Osteoblast (primary cell): ENCODE measurements around the gene HBS1L. TPM values are rescaled to one million over a fixed set of nuclear protein-coding genes. Genes with fewer than 3 reads are reported as not detected.

Experiments
- DNase-seq: peaks from one replicate; pipeline ENCODE4 v3.0.0; 2011; ENCODE audit warnings: low spot score, mixed read lengths; ENCODE audit not compliant: insufficient read length; ENCODE audit errors: missing footprints
- H2AFZ ChIP-seq: 2 replicates; pipeline ENCODE4 v1.6.0; 2011; ENCODE audit warnings: mild to moderate bottlenecking, low read length
- H3K27ac ChIP-seq: 2 replicates; pipeline ENCODE4 v1.5.1; 2011; ENCODE audit warnings: mild to moderate bottlenecking, low read depth, low read length, moderate library complexity
- H3K27me3 ChIP-seq: 2 replicates; pipeline ENCODE4 v1.6.0; 2012; ENCODE audit warnings: mild to moderate bottlenecking, control low read depth, inconsistent platforms, low read length, moderate library complexity; ENCODE audit not compliant: insufficient read depth
- H3K36me3 ChIP-seq: 2 replicates; pipeline ENCODE4 v1.5.1; 2011; ENCODE audit warnings: mild to moderate bottlenecking, low read length, control low read depth, moderate library complexity; ENCODE audit not compliant: insufficient read depth
- H3K4me1 ChIP-seq: 2 replicates; pipeline ENCODE4 v1.5.1; 2011; ENCODE audit warnings: mild to moderate bottlenecking, low read length, control low read depth, moderate library complexity; ENCODE audit not compliant: insufficient read depth
- H3K4me2 ChIP-seq: 2 replicates; pipeline ENCODE4 v1.6.0; 2011; ENCODE audit warnings: mild to moderate bottlenecking, low read length; ENCODE audit not compliant: insufficient read depth
- H3K4me3 ChIP-seq: fragments of 200-600 bp; sonication (generic); 3 replicates; pipeline ENCODE4 v1.5.1; 2012; ENCODE audit warnings: mild to moderate bottlenecking, low read length, inconsistent platforms; ENCODE audit not compliant: insufficient read depth
- H3K79me2 ChIP-seq: 2 replicates; pipeline ENCODE4 v1.6.0; 2012; ENCODE audit warnings: mild to moderate bottlenecking, low read length, control low read depth, inconsistent platforms; ENCODE audit not compliant: insufficient read depth
- H3K9me3 ChIP-seq: 2 replicates; pipeline ENCODE4 v1.5.1; 2011; ENCODE audit warnings: low read depth, low read length, control low read depth
- H4K20me1 ChIP-seq: 2 replicates; pipeline ENCODE4 v1.6.0; 2012; ENCODE audit warnings: mild to moderate bottlenecking, low read length, control low read depth; ENCODE audit not compliant: insufficient read depth
- total RNA-seq: library from RNA; depleted of rRNA; stranded (reverse); fragments of >200 nt; gene quantifications from 2 replicates; pipeline ENCODE4 v1.2.3, GENCODE V29; 2012
- TF ChIP-seq, protein P1 (sequence below): IDR thresholded peaks from 2 replicates; pipeline ENCODE4 v1.5.1; 2011; ENCODE audit warnings: mild to moderate bottlenecking, low read depth, low read length, moderate library complexity; ENCODE audit errors: extremely low read depth

The HBS1L gene
- total RNA-seq, 1 donor = 94.8 TPM

DNA sequence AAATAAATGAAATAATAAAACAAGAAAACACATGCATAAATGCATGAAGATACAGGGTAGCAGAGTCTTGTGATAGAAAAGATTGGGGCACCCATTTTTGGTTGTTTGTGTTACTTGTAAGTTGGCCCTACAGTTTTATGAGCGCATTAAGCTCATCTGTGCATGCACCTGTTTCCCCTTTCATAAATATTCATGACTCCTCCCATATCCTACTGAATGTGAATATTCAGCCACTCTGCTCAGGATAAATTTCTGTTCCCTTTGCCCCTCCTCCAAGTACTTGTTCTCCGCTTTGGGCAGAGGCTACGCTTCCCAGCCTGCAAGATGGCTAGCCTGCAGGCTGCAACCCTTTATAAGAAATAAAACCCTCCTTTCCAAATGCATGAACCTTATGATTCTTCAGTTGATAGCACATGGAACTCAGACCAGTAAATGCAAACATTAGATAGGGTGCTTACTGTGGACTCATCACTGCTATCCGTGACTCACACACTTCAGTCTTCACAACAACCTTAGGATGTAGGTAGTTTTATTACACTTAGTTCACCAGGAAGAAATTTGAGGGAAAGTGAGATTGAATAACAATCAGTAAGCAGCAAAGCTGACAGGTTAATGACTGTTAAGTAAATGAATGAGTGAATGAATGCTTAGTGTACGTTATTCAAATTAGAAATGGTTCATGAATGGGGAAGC is 119.7 kb downstream of the HBS1L start:
- H3K79me2 ChIP-seq = no peaks in the 10 kb centered on the region
- H3K36me3 ChIP-seq = no peaks in the 10 kb centered on the region
- H4K20me1 ChIP-seq = no peaks in the 10 kb centered on the region
- TF ChIP-seq, protein P1, sequence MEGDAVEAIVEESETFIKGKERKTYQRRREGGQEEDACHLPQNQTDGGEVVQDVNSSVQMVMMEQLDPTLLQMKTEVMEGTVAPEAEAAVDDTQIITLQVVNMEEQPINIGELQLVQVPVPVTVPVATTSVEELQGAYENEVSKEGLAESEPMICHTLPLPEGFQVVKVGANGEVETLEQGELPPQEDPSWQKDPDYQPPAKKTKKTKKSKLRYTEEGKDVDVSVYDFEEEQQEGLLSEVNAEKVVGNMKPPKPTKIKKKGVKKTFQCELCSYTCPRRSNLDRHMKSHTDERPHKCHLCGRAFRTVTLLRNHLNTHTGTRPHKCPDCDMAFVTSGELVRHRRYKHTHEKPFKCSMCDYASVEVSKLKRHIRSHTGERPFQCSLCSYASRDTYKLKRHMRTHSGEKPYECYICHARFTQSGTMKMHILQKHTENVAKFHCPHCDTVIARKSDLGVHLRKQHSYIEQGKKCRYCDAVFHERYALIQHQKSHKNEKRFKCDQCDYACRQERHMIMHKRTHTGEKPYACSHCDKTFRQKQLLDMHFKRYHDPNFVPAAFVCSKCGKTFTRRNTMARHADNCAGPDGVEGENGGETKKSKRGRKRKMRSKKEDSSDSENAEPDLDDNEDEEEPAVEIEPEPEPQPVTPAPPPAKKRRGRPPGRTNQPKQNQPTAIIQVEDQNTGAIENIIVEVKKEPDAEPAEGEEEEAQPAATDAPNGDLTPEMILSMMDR = no peak
- H3K4me3 ChIP-seq = no peak overlapping the region
- no peaks in the 10 kb centered on the region for H3K9me3 ChIP-seq
- peaks cover 21% of the 10 kb centered on the region for H3K4me1 ChIP-seq
- DNase-seq = no peak
- no peak overlapping the region for H2AFZ ChIP-seq
- H3K27ac ChIP-seq = no peak overlapping the region
- no peaks in the 10 kb centered on the region for H3K27me3 ChIP-seq
- H3K4me2 ChIP-seq = no peak overlapping the region

DNA sequence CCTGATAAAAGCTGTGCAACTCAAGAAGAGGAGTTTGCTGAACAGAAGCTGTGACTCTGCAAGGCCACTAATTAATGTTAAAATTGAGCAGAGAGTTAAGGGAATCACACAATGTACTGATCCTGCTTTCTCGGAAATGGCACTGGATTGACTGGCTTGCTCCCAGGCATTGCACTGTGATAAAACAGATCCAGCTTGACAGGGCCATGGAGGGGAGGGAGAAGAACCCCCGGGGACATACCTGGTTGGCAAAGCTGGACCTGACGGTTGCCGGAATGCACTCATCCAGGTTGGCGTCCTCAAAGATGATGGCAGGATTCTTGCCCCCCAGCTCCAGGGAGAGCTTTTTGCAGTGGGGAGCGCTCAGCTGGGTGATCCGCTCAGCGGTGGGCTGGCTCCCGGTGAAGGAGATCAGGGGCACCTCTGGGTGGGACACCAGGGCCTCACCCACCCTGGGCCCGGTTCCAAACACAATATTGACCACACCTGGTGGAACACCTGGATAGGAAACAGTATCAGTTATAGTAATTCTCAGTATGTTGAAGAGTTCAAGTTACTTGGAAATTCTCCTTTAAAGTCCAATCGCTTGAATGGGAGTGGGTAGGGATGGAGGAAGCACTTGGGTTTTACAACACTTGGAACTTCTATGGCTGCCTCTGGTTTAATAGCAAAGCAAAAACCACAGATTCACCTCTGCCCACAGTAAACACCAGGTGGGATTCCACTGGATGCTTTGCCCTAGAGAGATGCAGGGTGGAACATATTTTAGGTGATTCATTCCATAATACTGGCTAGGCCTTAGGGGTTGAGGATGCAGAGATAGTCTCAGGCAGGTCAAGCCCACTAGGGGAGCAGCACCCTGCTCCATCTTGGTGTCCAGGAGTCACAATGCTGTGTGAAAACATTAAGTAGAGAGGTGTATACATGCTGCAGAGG is 121.8 kb downstream of the HBS1L start:
- no peak for DNase-seq
- TF ChIP-seq, protein P1 = no peak

DNA sequence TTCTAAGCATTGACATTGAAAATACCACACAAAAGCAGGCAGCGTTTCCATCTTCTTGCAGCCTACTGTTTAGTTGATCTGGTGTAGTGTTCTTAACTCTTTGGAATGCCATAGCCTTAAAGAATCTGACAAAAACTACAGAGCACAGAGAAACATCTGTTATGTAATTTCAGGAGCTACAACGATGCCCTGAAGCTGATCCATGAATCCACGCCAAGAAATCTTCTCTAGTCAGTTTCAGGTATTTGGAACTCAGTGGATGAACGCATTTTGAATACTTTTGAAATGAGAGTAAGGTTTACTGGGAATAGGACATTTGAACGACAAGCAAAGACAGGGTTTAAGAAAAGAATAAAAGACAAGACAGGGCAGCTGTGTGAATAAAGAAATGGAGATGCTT is 122.5 kb downstream of the HBS1L start:
- DNase-seq = no peak
- TF ChIP-seq, protein P1 = no peak
- no peak overlapping the region for H3K27ac ChIP-seq
- no peaks in the 10 kb centered on the region for H3K79me2 ChIP-seq
- H3K9me3 ChIP-seq = no peaks in the 10 kb centered on the region
- peaks cover 9% of the 10 kb centered on the region for H3K4me1 ChIP-seq
- no peak overlapping the region for H3K4me2 ChIP-seq
- H3K27me3 ChIP-seq = no peaks in the 10 kb centered on the region
- no peaks in the 10 kb centered on the region for H3K36me3 ChIP-seq
- no peak overlapping the region for H2AFZ ChIP-seq
- H3K4me3 ChIP-seq = no peak overlapping the region
- H4K20me1 ChIP-seq = no peaks in the 10 kb centered on the region

More for the DNA sequence above, 121.8 kb downstream of the HBS1L start:
- Histone ChIP-seq H3K9me3 (no peaks in the 10 kb centered on the region), H3K79me2 (no peaks in the 10 kb centered on the region), H3K4me2 (no peak overlapping the region), H2AFZ (no peak overlapping the region), H4K20me1 (no peaks in the 10 kb centered on the region), H3K36me3 (no peaks in the 10 kb centered on the region), H3K4me1 (peaks cover 16% of the 10 kb centered on the region), H3K27me3 (no peaks in the 10 kb centered on the region), H3K4me3 (no peak overlapping the region), H3K27ac (no peak overlapping the region)

DNA sequence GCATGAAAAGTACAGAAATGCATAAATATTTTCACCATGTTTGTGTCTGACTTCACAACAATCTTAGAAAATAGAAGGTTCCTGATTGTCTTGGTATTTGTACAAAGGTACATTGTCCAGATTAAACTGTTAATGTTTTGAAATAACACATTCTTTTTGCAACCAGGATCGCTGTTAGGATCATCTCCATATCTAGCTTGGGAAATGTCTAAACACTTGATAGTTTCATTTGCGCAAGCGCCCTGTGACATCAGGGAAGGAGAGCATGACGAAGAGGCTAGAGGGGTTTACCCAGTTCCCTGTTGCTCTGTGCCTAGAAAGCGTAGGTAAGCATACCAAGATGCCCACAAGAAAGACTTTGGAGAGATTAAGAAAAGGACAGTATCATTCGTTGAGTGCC is 124.2 kb downstream of the HBS1L start:
- Histone ChIP-seq H3K4me2 (no peak overlapping the region), H3K36me3 (no peaks in the 10 kb centered on the region), H3K27me3 (no peaks in the 10 kb centered on the region), H3K27ac (no peak overlapping the region), H3K4me3 (no peak overlapping the region), H2AFZ (no peak overlapping the region), H3K79me2 (no peaks in the 10 kb centered on the region), H3K4me1 (peaks cover 6% of the 10 kb centered on the region), H3K9me3 (no peaks in the 10 kb centered on the region), H4K20me1 (no peaks in the 10 kb centered on the region)
- TF ChIP-seq, protein P1 = no peak
- no peak for DNase-seq
